Neural crest cell (in vitro differentiated cells): ENCODE results near the gene MAP2K6. TPM values are rescaled to one million over a fixed set of nuclear protein-coding genes. Genes with fewer than 3 reads are reported as not detected.
A peak's percentile ranks its signal among the peaks of the same experiment; 100 is the strongest.

Source experiments
- DNase-seq: peaks from one replicate; pipeline ENCODE4 v3.0.0; 2021; ENCODE audit warnings: low read depth, mixed read lengths, low spot score
- H3K27ac Mint-ChIP-seq: one replicate; pipeline ENCODE4 v1.8.0; 2021; ENCODE audit warnings: mild to moderate bottlenecking, mixed read lengths; ENCODE audit not compliant: unreplicated experiment
- H3K27me3 Mint-ChIP-seq: 2 replicates; pipeline ENCODE4 v1.8.0; 2021; ENCODE audit warnings: low read depth, mild to moderate bottlenecking, mixed read lengths
- H3K36me3 Mint-ChIP-seq: 2 replicates; pipeline ENCODE4 v1.8.0; 2021; ENCODE audit warnings: low read depth, mild to moderate bottlenecking, mixed read lengths
- H3K4me1 Mint-ChIP-seq: 2 replicates; pipeline ENCODE4 v1.8.0; 2021; ENCODE audit warnings: mixed read lengths
- H3K4me3 Mint-ChIP-seq: one replicate; pipeline ENCODE4 v1.8.0; 2021; ENCODE audit warnings: mild to moderate bottlenecking, mixed read lengths
- H3K9me3 Mint-ChIP-seq: 2 replicates; pipeline ENCODE4 v1.8.0; 2021; ENCODE audit warnings: mixed read lengths
- CTCF ChIP-seq: fragments of 200-600 bp; sonication (generic); conservative IDR thresholded peaks from 2 replicates; pipeline ENCODE4 v1.5.0; 2021; ENCODE audit warnings: antibody characterized with exemption, mild to moderate bottlenecking
- long read RNA-seq: library from polyadenylated mRNA; unstranded; transcript quantifications from one replicate; pipeline ENCODE4 v2.0.0, GENCODE V29; 2020
- total RNA-seq: library from RNA; stranded (reverse); gene quantifications from 2 replicates; pipeline ENCODE4 v1.2.1, GENCODE V29; 2021

MAP2K6 gene
- total RNA-seq: 45.4 and 48.4 TPM in 2 replicates
- long read RNA-seq, full-length matches to known transcripts: 108 of 117 reads
- long read RNA-seq, partial matches to known transcripts: 1 of 117 reads
- long read RNA-seq, other reads (novel, unspliced or antisense): 8 of 117 reads

- H3K4me1 Mint-ChIP-seq: peaks cover 11% of the 10 kb centered on the region
- no peak for TF ChIP-seq CTCF
- H3K36me3 Mint-ChIP-seq: no peaks in the 10 kb centered on the region
- H3K9me3 Mint-ChIP-seq: no peaks in the 10 kb centered on the region
- H3K27ac Mint-ChIP-seq: no peak within 1 kb of the TSS
- H3K4me3 Mint-ChIP-seq: no peak within 1 kb of the TSS
- DNase-seq: peak; percentile 62
- H3K27me3 Mint-ChIP-seq: no peaks in the 10 kb centered on the region
Measured at GRCh38 chr17:69414408-69415274, at the start of gene MAP2K6. Gene MAP2K6 (plus strand): TSS chr17:69414697. CDS start chr17:69414985, 288 bp downstream.

GRCh38 chr17:69367298-69367697, 47.2 kb upstream of the MAP2K6 start:
- H3K9me3 Mint-ChIP-seq: no peaks in the 10 kb centered on the region
- no peak overlapping the region for H3K27ac Mint-ChIP-seq
- no peaks in the 10 kb centered on the region for H3K36me3 Mint-ChIP-seq
- no peak for TF ChIP-seq CTCF
- no peaks in the 10 kb centered on the region for H3K4me1 Mint-ChIP-seq
- no peak for DNase-seq
- H3K4me3 Mint-ChIP-seq: no peak overlapping the region
- H3K27me3 Mint-ChIP-seq: peaks cover 2% of the 10 kb centered on the region

GRCh38 chr17:69373069-69373468, 41.4 kb upstream of the MAP2K6 start:
- no peak for TF ChIP-seq CTCF
- Mint-ChIP-seq H3K27me3 (peaks cover 2% of the 10 kb centered on the region), H3K4me1 (no peaks in the 10 kb centered on the region), H3K4me3 (no peak overlapping the region), H3K36me3 (no peaks in the 10 kb centered on the region), H3K27ac (no peak overlapping the region), H3K9me3 (peaks cover 2% of the 10 kb centered on the region)
- DNase-seq: no peak

- Mint-ChIP-seq H3K4me1 (no peaks in the 10 kb centered on the region), H3K4me3 (no peak overlapping the region), H3K27me3 (no peaks in the 10 kb centered on the region), H3K36me3 (no peaks in the 10 kb centered on the region), H3K9me3 (peaks cover 2% of the 10 kb centered on the region), H3K27ac (no peak overlapping the region)
- no peak for TF ChIP-seq CTCF
- no peak for DNase-seq
Measured at GRCh38 chr17:69375229-69375628, 39.3 kb upstream of the MAP2K6 start.

- no peaks in the 10 kb centered on the region for H3K4me1 Mint-ChIP-seq
- no peaks in the 10 kb centered on the region for H3K9me3 Mint-ChIP-seq
- no peak overlapping the region for H3K4me3 Mint-ChIP-seq
- TF ChIP-seq CTCF: no peak
- no peak for DNase-seq
- H3K36me3 Mint-ChIP-seq: no peaks in the 10 kb centered on the region
- H3K27ac Mint-ChIP-seq: no peak overlapping the region
- H3K27me3 Mint-ChIP-seq: no peaks in the 10 kb centered on the region
Measured at GRCh38 chr17:69388822-69389442, 25.6 kb upstream of the MAP2K6 start.
